ENCODE data around the gene PDE8B. TPM values are rescaled to one million over a fixed set of nuclear protein-coding genes. Genes with fewer than 3 reads are reported as not detected.

PDE8B gene
- total and polyA plus RNA-seq, 2 experiments from 2014 or later: 0.45 to 0.91 TPM

DNA sequence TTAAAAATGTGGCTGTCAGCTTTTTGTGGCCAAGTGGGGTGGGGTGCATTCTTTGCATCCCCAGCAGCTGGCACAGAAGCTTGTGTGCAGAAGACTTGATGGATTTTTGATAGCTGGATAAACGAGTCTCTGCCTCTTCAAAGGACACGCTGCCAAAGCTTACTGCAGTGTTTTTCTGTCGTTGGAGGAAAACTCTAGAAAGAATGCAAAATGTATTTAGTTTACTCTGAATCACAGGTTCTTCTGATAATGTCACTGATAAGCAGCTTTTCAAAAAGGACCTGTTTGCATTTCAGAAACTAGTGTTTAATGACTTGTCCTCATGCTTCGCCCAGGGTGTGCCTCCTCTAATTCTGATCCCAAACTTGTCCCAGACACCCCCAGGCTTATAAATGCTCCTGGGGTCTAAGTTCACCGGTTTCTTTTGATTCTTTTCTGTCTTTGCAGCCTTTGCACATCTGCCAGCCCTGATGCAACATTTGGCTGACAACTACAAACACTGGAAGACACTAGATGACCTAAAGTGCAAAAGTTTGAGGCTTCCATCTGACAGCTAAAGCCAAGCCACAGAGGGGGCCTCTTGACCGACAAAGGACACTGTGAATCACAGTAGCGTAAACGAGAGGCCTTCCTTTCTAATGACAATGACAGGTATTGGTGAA is 215.6 kb downstream of the PDE8B start:
- ATAC-seq: no peak
- no peak overlapping the region for H2AFZ ChIP-seq
- no peaks in the 10 kb centered on the region for H3K9me2 ChIP-seq (ENCODE audit: insufficient read depth)
- H3K27me3 Mint-ChIP-seq (ENCODE audit: insufficient read depth, low read depth, poor library complexity): no peaks in the 10 kb centered on the region
- no peaks in the 10 kb centered on the region for H3K4me1 Mint-ChIP-seq
- TF ChIP-seq ZNF114 (CRISPR knock-in tag; IDR thresholded peaks at IDR 0.05) (no peak), POLR2AphosphoS5 (IDR thresholded peaks at IDR 0.05; ENCODE audit: low read depth) (no peak), STAT1 (IDR thresholded peaks at IDR 0.05; ENCODE audit: unreplicated experiment) (no peak), EZH2 (IDR thresholded peaks at IDR 0.05; ENCODE audit: low read depth, unreplicated experiment) (no peak), JUNB (IDR thresholded peaks at IDR 0.05; ENCODE audit: unreplicated experiment) (no peak), ZNF331 (CRISPR knock-in tag; IDR thresholded peaks at IDR 0.05; ENCODE audit: low read depth) (no peak), CREB1 (CRISPR knock-in tag; IDR thresholded peaks at IDR 0.05; ENCODE audit: low read depth) (no peak)
- TF ChIP-seq, protein P1, sequence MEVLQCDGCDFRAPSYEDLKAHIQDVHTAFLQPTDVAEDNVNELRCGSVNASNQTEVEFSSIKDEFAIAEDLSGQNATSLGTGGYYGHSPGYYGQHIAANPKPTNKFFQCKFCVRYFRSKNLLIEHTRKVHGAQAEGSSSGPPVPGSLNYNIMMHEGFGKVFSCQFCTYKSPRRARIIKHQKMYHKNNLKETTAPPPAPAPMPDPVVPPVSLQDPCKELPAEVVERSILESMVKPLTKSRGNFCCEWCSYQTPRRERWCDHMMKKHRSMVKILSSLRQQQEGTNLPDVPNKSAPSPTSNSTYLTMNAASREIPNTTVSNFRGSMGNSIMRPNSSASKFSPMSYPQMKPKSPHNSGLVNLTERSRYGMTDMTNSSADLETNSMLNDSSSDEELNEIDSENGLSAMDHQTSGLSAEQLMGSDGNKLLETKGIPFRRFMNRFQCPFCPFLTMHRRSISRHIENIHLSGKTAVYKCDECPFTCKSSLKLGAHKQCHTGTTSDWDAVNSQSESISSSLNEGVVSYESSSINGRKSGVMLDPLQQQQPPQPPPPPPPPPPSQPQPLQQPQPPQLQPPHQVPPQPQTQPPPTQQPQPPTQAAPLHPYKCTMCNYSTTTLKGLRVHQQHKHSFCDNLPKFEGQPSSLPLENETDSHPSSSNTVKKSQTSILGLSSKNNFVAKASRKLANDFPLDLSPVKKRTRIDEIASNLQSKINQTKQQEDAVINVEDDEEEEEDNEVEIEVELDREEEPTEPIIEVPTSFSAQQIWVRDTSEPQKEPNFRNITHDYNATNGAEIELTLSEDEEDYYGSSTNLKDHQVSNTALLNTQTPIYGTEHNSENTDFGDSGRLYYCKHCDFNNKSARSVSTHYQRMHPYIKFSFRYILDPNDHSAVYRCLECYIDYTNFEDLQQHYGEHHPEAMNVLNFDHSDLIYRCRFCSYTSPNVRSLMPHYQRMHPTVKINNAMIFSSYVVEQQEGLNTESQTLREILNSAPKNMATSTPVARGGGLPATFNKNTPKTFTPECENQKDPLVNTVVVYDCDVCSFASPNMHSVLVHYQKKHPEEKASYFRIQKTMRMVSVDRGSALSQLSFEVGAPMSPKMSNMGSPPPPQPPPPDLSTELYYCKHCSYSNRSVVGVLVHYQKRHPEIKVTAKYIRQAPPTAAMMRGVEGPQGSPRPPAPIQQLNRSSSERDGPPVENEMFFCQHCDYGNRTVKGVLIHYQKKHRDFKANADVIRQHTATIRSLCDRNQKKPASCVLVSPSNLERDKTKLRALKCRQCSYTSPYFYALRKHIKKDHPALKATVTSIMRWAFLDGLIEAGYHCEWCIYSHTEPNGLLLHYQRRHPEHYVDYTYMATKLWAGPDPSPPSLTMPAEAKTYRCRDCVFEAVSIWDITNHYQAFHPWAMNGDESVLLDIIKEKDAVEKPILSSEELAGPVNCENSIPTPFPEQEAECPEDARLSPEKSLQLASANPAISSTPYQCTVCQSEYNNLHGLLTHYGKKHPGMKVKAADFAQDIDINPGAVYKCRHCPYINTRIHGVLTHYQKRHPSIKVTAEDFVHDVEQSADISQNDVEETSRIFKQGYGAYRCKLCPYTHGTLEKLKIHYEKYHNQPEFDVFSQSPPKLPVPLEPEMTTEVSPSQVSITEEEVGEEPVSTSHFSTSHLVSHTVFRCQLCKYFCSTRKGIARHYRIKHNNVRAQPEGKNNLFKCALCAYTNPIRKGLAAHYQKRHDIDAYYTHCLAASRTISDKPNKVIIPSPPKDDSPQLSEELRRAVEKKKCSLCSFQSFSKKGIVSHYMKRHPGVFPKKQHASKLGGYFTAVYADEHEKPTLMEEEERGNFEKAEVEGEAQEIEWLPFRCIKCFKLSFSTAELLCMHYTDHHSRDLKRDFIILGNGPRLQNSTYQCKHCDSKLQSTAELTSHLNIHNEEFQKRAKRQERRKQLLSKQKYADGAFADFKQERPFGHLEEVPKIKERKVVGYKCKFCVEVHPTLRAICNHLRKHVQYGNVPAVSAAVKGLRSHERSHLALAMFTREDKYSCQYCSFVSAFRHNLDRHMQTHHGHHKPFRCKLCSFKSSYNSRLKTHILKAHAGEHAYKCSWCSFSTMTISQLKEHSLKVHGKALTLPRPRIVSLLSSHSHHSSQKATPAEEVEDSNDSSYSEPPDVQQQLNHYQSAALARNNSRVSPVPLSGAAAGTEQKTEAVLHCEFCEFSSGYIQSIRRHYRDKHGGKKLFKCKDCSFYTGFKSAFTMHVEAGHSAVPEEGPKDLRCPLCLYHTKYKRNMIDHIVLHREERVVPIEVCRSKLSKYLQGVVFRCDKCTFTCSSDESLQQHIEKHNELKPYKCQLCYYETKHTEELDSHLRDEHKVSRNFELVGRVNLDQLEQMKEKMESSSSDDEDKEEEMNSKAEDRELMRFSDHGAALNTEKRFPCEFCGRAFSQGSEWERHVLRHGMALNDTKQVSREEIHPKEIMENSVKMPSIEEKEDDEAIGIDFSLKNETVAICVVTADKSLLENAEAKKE (CRISPR knock-in tag; IDR thresholded peaks at IDR 0.05): no peak
- TF ChIP-seq, protein P2, sequence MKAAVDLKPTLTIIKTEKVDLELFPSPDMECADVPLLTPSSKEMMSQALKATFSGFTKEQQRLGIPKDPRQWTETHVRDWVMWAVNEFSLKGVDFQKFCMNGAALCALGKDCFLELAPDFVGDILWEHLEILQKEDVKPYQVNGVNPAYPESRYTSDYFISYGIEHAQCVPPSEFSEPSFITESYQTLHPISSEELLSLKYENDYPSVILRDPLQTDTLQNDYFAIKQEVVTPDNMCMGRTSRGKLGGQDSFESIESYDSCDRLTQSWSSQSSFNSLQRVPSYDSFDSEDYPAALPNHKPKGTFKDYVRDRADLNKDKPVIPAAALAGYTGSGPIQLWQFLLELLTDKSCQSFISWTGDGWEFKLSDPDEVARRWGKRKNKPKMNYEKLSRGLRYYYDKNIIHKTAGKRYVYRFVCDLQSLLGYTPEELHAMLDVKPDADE (IDR thresholded peaks at IDR 0.05): no peak
- TF ChIP-seq, protein P3, sequence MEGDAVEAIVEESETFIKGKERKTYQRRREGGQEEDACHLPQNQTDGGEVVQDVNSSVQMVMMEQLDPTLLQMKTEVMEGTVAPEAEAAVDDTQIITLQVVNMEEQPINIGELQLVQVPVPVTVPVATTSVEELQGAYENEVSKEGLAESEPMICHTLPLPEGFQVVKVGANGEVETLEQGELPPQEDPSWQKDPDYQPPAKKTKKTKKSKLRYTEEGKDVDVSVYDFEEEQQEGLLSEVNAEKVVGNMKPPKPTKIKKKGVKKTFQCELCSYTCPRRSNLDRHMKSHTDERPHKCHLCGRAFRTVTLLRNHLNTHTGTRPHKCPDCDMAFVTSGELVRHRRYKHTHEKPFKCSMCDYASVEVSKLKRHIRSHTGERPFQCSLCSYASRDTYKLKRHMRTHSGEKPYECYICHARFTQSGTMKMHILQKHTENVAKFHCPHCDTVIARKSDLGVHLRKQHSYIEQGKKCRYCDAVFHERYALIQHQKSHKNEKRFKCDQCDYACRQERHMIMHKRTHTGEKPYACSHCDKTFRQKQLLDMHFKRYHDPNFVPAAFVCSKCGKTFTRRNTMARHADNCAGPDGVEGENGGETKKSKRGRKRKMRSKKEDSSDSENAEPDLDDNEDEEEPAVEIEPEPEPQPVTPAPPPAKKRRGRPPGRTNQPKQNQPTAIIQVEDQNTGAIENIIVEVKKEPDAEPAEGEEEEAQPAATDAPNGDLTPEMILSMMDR (conservative IDR thresholded peaks at IDR 0.05; ENCODE audit: low read depth in 2 of 2): no peak
- TF ChIP-seq, protein P4, sequence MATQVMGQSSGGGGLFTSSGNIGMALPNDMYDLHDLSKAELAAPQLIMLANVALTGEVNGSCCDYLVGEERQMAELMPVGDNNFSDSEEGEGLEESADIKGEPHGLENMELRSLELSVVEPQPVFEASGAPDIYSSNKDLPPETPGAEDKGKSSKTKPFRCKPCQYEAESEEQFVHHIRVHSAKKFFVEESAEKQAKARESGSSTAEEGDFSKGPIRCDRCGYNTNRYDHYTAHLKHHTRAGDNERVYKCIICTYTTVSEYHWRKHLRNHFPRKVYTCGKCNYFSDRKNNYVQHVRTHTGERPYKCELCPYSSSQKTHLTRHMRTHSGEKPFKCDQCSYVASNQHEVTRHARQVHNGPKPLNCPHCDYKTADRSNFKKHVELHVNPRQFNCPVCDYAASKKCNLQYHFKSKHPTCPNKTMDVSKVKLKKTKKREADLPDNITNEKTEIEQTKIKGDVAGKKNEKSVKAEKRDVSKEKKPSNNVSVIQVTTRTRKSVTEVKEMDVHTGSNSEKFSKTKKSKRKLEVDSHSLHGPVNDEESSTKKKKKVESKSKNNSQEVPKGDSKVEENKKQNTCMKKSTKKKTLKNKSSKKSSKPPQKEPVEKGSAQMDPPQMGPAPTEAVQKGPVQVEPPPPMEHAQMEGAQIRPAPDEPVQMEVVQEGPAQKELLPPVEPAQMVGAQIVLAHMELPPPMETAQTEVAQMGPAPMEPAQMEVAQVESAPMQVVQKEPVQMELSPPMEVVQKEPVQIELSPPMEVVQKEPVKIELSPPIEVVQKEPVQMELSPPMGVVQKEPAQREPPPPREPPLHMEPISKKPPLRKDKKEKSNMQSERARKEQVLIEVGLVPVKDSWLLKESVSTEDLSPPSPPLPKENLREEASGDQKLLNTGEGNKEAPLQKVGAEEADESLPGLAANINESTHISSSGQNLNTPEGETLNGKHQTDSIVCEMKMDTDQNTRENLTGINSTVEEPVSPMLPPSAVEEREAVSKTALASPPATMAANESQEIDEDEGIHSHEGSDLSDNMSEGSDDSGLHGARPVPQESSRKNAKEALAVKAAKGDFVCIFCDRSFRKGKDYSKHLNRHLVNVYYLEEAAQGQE (IDR thresholded peaks at IDR 0.05; ENCODE audit: unreplicated experiment): no peak
- H3K4me3 ChIP-seq: no peak overlapping the region
- H3K9me3 Mint-ChIP-seq: no peaks in the 10 kb centered on the region
- DNase-seq (ENCODE audit: low spot score): no peak
- no peaks in the 10 kb centered on the region for H3K79me2 ChIP-seq (replicated peaks; ENCODE audit: insufficient read depth)
- H4K20me1 ChIP-seq (replicated peaks; ENCODE audit: insufficient read depth): no peaks in the 10 kb centered on the region
- H3K27me3 ChIP-seq (ENCODE audit: insufficient read depth): no peaks in the 10 kb centered on the region
- no peak overlapping the region for H3K27ac Mint-ChIP-seq
- H3K27ac ChIP-seq (ENCODE audit: low read depth): no peak overlapping the region
- no peaks in the 10 kb centered on the region for H3K36me3 Mint-ChIP-seq (ENCODE audit: low read depth)
- H3F3A ChIP-seq (replicated peaks; ENCODE audit: low read depth): no peaks in the 10 kb centered on the region
- H3K4me2 ChIP-seq: no peak overlapping the region
- H3K36me3 ChIP-seq (ENCODE audit: insufficient read depth): 0 out of 2 replicates have a peak, but pooled peaks cover 7% of the 10 kb centered on the region
- no peak overlapping the region for H3K4me3 Mint-ChIP-seq
- no peaks in the 10 kb centered on the region for H3K4me1 ChIP-seq (ENCODE audit: insufficient read depth)

All from GM23338 (cell line).